HUES48 (cell line): ENCODE data around the gene GREB1.
"Not testable (repeated sequence)": the region's sequence is repeated elsewhere in the genome, so short reads cannot be mapped to it uniquely, and the experiment has no call there.

Experiments
- H3K27ac ChIP-seq: one replicate; pipeline ENCODE4 v1.7.0; 2013; ENCODE audit warnings: low read depth, low read length, inconsistent platforms
- H3K27me3 ChIP-seq: 2 replicates; pipeline ENCODE4 v1.6.1; 2013; ENCODE audit warnings: mild to moderate bottlenecking, low read length; ENCODE audit not compliant: control insufficient read depth, insufficient read depth
- H3K36me3 ChIP-seq: 2 replicates; pipeline ENCODE4 v1.6.1; 2013; ENCODE audit warnings: low read length; ENCODE audit not compliant: control insufficient read depth, insufficient read depth
- H3K4me1 ChIP-seq: 2 replicates; pipeline ENCODE4 v1.6.1; 2013; ENCODE audit warnings: mild to moderate bottlenecking, low read length; ENCODE audit not compliant: control insufficient read depth, insufficient read depth
- H3K4me3 ChIP-seq: 2 replicates; pipeline ENCODE4 v1.5.1; 2013; ENCODE audit warnings: mild to moderate bottlenecking, low read depth, low read length
- H3K9ac ChIP-seq: 2 replicates; pipeline ENCODE4 v1.6.1; 2013; ENCODE audit warnings: mild to moderate bottlenecking, low read depth, low read length, moderate library complexity
- H3K9me3 ChIP-seq: 2 replicates; pipeline ENCODE4 v1.6.1; 2013; ENCODE audit warnings: low read length; ENCODE audit not compliant: control insufficient read depth, insufficient read depth

Gene GREB1

DNA sequence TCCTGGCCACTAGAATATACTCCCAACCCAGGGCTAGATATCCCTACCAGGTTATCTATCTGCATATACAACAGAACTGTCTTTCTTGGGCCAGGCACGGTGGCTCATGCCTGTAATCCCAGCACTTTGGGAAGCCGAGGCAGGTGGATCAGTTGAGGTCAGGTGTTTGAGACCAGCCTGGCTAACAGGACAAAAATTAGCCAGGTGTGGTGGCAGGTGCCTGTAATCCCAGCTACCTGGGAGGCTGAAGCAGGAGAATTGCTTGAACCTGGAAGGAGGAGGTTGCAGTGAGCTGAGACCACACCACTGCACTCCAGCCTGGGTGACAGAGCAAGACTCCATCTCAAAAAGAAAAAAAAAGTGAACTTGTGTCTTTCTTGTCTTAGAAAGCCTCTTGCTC lies 126.6 kb downstream of the GREB1 start:
- not testable (repeated sequence) for H3K27me3 ChIP-seq, H3K36me3 ChIP-seq, H3K4me3 ChIP-seq, H3K9me3 ChIP-seq, H3K4me1 ChIP-seq, H3K27ac ChIP-seq, H3K9ac ChIP-seq

DNA sequence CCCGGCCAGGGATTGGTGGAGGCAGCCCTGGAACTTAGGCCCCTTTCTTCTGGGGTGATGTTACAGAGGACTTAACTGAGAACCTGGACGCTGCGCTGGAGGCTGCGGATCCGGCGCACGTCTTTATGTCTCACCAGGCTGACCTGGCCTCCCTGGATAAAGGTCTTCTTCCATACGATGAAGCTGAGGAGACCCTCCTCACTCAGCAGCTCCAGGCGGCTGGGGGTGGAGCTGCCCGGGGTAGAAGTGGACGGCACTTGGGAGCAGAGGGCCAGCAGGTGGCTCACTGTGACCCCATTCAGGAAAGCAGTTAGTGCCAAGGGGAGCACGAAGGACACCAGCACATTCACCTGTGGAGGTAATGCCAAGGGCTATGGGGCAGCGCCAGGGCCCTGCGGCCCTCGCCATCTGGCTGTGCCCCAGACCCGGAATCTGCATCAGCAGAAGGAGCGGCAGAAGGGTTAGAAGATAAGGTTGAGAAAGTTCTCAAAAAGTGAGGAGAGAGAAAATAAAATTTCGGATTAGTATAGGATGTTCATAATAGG lies 128.1 kb downstream of the GREB1 start:
- Histone ChIP-seq H3K9ac (no peak overlapping the region), H3K27me3 (no peaks in the 10 kb centered on the region), H3K9me3 (no peaks in the 10 kb centered on the region), H3K27ac (no peak overlapping the region), H3K4me1 (no peaks in the 10 kb centered on the region), H3K4me3 (no peak overlapping the region), H3K36me3 (no peaks in the 10 kb centered on the region)

DNA sequence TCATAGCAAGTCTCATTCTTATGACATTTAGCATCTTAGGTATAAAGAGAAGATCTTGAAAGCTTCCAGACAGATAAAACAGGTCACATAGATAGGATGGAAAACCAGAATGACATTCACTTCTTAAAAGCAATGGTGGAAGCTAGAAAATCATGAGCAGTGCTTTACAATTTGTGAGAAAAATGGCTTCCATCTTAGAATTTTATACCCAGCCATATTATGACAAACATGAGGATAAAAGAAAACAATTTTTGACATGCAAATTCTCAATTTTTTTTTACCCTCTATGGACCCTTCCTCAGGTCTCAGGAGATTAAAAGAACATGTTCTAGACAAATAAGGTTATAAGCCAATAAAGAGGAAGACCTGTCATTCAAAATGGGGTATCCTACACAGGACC lies 129.0 kb downstream of the GREB1 start:
- H3K4me3 ChIP-seq: no peak overlapping the region
- no peak overlapping the region for H3K9ac ChIP-seq
- no peaks in the 10 kb centered on the region for H3K36me3 ChIP-seq
- H3K27ac ChIP-seq: no peak overlapping the region
- peaks cover 2% of the 10 kb centered on the region; the same call in 1 of the 2 replicates for H3K27me3 ChIP-seq
- H3K9me3 ChIP-seq: no peaks in the 10 kb centered on the region
- H3K4me1 ChIP-seq: no peaks in the 10 kb centered on the region

DNA sequence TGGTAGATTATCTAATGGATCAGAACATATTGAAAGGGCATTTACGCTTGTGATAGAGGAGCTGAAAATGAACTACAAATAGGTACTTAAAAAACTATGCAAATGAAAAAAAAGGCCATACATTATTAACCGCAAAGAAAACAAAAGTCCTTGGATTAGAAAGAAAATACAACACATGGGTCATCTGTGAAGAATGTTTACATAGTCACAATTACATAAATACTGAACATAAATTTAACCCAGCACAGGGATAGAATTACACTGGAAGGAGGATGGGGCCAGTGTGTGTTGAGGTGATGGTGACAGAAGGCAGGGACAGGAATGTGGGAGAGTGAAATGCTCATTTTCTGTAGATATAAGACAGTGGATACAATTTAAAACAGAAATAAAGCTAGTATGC lies 129.6 kb downstream of the GREB1 start:
- H3K36me3 ChIP-seq: no peaks in the 10 kb centered on the region
- no peak overlapping the region for H3K9ac ChIP-seq
- H3K4me1 ChIP-seq: no peaks in the 10 kb centered on the region
- H3K4me3 ChIP-seq: no peak overlapping the region
- peaks cover 7% of the 10 kb centered on the region for H3K27me3 ChIP-seq
- no peak overlapping the region for H3K27ac ChIP-seq
- no peaks in the 10 kb centered on the region for H3K9me3 ChIP-seq

DNA sequence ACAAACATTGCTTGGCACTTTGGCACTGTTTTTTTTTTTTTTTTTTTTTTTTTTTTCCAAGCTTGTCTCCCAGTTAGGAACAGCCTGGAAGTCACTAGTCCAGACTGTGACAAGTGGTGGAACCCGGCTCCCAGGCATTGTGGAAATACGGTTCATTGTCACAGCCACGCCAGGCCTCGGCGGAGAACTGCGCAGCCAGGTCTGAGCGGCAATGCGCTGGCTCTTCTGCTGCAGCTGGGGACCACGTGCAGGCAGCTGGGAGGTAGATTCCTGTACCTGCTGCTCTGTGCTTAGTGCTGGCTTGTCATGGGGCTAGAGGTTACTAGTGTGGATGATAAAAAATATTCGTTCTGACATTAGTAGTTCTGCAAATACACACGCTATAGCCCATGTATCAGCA lies 131.2 kb downstream of the GREB1 start:
- H3K36me3 ChIP-seq: no peaks in the 10 kb centered on the region
- no peak overlapping the region for H3K4me3 ChIP-seq
- H3K27ac ChIP-seq: no peak overlapping the region
- H3K9me3 ChIP-seq: no peaks in the 10 kb centered on the region
- no peak overlapping the region for H3K9ac ChIP-seq
- H3K27me3 ChIP-seq: peaks cover 22% of the 10 kb centered on the region
- no peaks in the 10 kb centered on the region for H3K4me1 ChIP-seq

DNA sequence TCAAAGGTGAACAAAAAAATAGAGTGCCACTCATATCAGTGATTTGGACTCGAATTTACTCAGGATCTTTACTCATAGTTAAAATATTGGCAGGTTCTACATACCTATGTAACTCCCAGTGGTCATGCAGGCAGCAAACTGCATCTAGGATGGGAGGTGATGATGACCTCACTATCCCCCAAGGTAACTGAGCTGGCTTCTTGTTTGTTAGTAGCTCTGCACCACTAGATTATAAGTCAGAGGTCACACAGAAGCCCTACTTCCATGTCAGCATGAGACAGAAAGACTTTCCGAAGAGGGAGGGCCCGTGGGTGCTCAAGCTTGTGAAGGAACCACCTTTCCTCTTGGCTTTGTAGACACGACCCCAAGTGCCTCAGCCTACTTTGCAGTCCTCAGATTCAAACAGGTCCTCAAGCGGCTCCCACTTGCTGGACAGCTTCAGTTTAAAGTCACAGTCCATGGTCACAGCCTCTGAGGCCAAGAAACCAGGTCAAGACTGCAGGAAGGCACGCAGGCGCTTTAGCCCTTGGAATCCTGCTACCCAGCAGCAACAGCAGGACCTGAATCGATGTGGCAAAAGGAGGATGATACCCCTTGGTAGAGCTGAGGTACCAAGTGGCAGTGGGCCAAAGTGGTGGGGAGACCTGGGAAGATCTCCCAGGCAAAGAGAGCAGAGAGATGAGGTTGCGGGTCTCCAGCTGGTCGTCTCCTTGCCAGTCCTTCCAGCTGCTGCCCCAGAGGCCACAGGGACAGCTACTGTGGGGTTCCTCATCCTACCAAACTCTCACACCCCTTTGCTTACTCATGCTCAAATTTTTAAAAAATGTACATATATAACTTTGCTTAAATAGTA lies 131.9 kb downstream of the GREB1 start:
- Histone ChIP-seq H3K36me3 (no peaks in the 10 kb centered on the region), H3K4me1 (no peaks in the 10 kb centered on the region), H3K4me3 (no peak overlapping the region), H3K9me3 (no peaks in the 10 kb centered on the region), H3K9ac (no peak overlapping the region), H3K27me3 (peaks cover 29% of the 10 kb centered on the region), H3K27ac (no peak overlapping the region)

DNA sequence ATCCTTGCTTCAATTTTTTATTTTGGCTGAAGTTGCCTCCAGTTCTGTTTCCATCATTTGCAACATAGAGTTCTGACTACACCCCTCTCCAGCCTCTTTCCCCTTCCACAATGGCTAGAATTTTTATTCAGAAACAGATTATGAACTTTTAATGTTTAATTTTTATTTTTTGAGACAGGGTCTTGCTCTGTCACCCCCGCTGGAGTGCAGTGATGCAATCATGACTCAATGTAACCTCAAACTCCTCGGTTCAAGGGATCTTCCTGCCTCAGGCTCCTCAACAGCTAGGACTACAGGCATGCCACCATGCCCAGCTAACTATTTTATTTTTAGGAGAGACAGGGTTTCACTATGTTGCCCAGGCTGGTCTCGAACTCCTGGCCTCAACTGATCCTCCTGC lies 133.3 kb downstream of the GREB1 start:
- H3K27me3 ChIP-seq: peaks cover 35% of the 10 kb centered on the region
- no peak overlapping the region for H3K4me3 ChIP-seq

DNA sequence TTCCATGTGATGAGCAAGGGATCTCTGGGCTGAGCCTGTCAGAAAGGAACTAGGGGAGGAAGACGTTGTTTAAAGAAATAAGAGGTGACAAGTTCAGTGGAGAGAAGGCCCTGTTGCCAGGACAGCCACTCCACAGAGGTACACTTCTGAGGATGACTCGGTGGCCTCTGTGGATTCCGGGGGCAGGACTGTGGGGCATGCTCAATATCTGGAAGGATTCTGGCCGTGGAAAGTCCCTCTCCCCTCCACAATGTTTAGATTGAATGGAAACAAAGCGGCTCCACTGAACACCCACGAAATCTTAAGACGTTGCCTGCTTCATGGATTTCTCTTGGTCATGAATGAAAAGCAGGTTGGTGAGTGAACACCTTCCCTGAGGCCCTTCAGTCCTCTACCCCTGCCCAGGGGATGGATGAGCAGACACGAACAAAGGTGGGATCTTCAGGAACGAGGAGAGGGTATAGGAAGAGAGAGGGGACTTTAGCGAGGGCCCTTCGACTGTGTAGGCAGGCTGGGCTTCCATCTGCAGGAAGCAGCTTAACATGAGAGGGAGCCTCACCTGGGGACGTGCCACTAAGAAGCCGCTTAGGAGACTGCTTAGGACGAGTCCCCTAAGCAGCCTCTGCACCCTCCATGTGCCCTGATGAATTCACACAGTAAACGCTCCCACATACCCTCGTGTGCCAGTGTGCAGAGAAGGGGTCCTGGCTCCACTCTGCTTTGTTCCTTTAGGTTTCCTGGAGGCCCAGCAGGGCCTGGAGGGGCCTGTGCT lies 134.2 kb downstream of the GREB1 start:
- H3K9ac ChIP-seq: no peak overlapping the region
- no peaks in the 10 kb centered on the region for H3K36me3 ChIP-seq
- no peak overlapping the region for H3K27ac ChIP-seq
- no peaks in the 10 kb centered on the region for H3K4me1 ChIP-seq
- peaks cover 35% of the 10 kb centered on the region for H3K27me3 ChIP-seq
- no peak overlapping the region for H3K4me3 ChIP-seq
- H3K9me3 ChIP-seq: no peaks in the 10 kb centered on the region

More for the DNA sequence above, 133.3 kb downstream of the GREB1 start:
- Histone ChIP-seq H3K27ac (no peak overlapping the region), H3K9ac (no peak overlapping the region), H3K9me3 (no peaks in the 10 kb centered on the region), H3K4me1 (no peaks in the 10 kb centered on the region), H3K36me3 (no peaks in the 10 kb centered on the region)

DNA sequence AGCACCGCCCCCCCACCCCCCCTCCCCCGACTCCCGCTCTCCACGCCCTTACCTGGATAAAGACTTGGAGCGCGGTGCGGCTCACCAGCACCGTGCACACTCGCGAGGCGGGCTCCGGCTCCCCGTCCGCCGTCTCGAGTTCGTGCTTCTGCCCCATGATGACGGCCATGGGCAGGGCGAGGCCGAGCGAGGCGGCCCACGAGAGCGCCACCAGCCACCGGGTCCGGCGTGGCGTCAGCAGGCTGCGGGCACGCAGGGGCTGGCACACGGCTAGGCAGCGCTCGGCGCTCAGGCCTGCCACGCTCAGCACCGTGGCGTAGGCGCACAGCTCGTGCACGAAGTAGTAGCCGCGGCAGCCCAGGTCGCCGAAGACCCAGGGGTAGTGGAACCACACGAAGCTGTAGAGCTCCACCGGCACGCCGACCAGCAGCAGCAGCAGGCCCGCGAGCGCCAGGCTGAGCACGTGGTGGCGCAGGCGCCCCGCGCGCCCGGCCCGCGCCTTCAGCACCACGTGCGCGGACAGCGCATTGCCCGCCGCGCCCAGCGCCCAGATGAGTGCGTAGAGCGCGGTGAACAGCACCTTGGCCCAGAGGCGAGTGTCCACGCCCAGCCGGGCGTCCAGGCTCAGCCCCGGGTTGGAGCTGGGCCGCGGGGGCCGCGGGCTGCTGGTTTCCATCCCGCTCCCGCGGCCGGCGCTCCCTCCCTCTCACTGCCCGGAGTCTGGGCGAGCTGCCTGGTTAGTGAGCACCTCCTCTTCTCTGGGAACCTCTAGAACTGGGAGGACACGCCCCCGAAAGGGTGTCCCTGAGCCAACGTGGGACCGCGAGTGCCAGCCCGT lies 135.8 kb downstream of the GREB1 start, which contains the start of gene NTSR2:
TSS of gene NTSR2 (minus strand) at position 742 of the 838 bp plus-strand sequence. CDS start at position 676, 66 bp downstream.
- peak within 1 kb of the TSS; percentile 51 for H3K4me3 ChIP-seq
- no peaks in the 10 kb centered on the region for H3K4me1 ChIP-seq
- no peak within 1 kb of the TSS for H3K27ac ChIP-seq
- no peaks in the 10 kb centered on the region for H3K36me3 ChIP-seq
- H3K27me3 ChIP-seq: peaks cover 38% of the 10 kb centered on the region
- H3K9me3 ChIP-seq: no peaks in the 10 kb centered on the region
- H3K9ac ChIP-seq: no peak within 1 kb of the TSS

DNA sequence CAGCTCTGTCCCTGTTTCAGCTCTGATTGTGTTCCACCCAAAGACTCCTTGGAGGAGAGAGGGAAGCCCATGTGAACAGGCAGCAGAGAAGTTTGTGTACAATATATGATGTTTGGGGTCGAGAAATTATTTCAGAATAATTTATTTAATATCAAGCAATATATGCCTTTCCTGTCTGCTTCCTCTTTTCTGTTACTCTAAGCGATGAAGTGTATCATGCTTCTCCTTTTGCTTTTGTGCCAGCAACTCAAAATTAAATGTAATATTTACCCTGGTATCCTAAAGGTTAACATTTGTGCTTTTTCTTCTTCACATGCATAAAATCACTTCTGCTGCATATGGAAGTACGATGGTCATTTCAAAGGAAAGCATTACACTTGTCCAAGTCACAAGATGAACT lies 138.6 kb downstream of the GREB1 start:
- no peaks in the 10 kb centered on the region for H3K36me3 ChIP-seq
- H3K9me3 ChIP-seq: no peaks in the 10 kb centered on the region
- H3K4me1 ChIP-seq: peaks cover 6% of the 10 kb centered on the region; the same call in 1 of the 2 replicates
- no peak overlapping the region for H3K9ac ChIP-seq
- peaks cover 38% of the 10 kb centered on the region for H3K27me3 ChIP-seq
- no peak overlapping the region for H3K27ac ChIP-seq
- no peak overlapping the region for H3K4me3 ChIP-seq
